Astrocyte of the spinal cord (primary cell): ENCODE data around the gene FBXO2.

ENCODE experiments used
- DNase-seq: peaks from one replicate; pipeline ENCODE4 v3.0.0; 2011; ENCODE audit warnings: low read depth, low spot score
- H3K4me3 ChIP-seq: 2 replicates; pipeline ENCODE4 v1.5.1; 2011; ENCODE audit warnings: low read depth, mild to moderate bottlenecking, low read length, moderate library complexity
- in situ Hi-C: cut with HindIII; loops from 2 replicates; pipeline ENCODE4 v1.10.0; 2017; ENCODE audit warnings: low sequenced_read_pairs
- TF ChIP-seq, protein P1 (sequence below): IDR thresholded peaks from 2 replicates; pipeline ENCODE4 v1.5.1; 2012; ENCODE audit warnings: low read depth, mild to moderate bottlenecking, low read length, inconsistent platforms

The FBXO2 gene

GRCh38 chr1:11691302-11691914, 37.2 kb upstream of the FBXO2 start, which contains the start of gene DRAXIN:
TSS of gene DRAXIN (plus strand) at chr1:11691710. CDS start at chr1:11706259, 14,549 bp downstream.
- in situ Hi-C loops, result no loop called here
- no peak within 1 kb of the TSS for H3K4me3 ChIP-seq
- TF ChIP-seq, protein P1, sequence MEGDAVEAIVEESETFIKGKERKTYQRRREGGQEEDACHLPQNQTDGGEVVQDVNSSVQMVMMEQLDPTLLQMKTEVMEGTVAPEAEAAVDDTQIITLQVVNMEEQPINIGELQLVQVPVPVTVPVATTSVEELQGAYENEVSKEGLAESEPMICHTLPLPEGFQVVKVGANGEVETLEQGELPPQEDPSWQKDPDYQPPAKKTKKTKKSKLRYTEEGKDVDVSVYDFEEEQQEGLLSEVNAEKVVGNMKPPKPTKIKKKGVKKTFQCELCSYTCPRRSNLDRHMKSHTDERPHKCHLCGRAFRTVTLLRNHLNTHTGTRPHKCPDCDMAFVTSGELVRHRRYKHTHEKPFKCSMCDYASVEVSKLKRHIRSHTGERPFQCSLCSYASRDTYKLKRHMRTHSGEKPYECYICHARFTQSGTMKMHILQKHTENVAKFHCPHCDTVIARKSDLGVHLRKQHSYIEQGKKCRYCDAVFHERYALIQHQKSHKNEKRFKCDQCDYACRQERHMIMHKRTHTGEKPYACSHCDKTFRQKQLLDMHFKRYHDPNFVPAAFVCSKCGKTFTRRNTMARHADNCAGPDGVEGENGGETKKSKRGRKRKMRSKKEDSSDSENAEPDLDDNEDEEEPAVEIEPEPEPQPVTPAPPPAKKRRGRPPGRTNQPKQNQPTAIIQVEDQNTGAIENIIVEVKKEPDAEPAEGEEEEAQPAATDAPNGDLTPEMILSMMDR, result no peak
- no peak for DNase-seq

DNA sequence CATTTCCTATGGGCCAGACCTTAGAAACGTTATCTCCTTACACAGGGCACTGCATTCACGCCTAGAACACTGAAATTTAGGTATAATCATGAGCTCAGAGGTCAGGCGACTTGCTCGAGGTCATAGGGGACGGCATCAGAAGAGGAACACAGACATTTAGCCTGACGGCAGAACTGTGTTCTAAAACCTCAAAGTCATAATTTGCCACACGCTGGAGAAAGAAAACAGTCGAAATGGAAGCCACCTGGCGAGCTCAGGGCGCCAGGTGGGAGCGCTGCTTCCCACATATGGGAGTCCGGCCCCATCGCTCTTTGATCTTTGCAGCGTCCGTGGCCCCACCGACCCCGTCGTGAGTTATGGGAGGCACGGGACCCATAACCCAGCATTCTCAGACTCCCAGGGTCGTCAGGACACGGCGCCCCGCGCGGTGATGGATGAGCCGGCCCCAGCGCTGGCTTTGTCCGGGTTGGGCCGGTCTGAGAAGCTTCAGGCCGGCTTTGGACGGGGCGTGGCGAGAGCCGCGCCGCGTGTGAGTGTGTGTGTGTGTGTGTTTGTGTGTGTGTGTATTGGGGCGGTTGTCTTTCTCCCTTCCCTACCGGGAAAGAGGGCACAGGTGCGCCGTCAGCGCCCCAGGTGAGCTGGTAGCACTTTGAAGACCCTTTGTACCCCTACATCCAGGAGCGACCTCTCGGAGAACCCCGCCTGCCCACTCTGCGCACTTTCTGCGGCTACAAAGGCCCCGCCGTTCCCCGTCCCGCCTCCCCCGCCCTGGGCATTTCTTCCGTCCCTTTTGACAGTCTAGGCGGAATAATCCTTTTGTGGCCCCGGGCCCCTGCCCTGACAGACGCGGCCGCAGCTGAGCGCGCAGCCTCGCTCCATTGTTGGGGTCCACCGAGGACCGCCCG, 36.4 kb upstream of the FBXO2 start:
- TF ChIP-seq, protein P1, result no peak
- H3K4me3 ChIP-seq, result no peak overlapping the region
- in situ Hi-C loops, result no loop called here
- no peak for DNase-seq

DNA sequence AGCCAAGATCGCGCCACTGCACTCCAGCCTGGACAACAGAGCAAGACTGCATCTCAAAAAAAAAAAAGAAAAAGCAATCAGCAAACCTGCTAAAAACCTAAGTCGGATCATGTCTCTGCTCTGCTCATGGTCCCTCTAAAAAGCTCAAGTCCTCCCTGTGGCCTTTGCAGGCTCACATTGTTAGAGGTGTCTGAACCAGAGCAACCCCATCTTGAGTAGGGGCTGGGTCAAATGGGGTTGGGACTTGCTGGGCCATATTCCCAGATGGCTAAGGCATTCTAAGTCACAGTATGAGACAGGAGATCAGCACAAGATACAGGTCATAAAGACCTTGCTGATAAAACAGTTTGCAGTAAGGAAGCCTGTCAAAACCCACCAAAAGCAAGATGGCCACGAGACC, 34.3 kb upstream of the FBXO2 start:
- no peak overlapping the region for H3K4me3 ChIP-seq
- TF ChIP-seq, protein P1, result no peak
- DNase-seq, result no peak
- in situ Hi-C loops, result no loop called here

DNA sequence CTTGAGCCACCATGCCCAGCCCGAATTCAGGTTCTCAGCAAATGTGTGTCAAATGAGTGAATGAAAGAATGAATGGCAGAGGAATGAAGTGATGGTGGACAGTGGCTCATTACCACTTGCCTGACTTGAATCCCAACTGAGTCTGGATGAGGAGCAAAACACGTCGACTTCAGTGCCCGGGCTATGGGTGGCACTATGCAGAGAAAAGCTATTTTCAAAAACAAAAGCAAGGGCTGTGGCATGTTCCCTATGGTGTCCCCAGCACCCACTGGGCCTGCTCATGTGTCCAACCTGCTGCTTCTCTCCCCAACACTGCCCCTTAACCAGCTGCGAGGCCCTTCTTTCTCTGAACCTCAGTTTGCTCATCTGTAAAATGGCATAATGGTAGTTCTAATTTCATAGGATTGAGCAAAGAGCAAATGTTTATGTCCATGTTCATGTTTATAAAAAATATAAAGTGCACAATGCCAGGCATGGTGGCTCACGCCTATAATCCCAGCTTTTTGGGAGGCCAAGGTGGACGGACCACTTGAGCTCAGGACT, 31.1 kb upstream of the FBXO2 start:
- TF ChIP-seq, protein P1, result no peak
- H3K4me3 ChIP-seq, result no peak overlapping the region
- in situ Hi-C loops, result no loop called here
- DNase-seq, result no peak

- in situ Hi-C loops, result no loop called here
- TF ChIP-seq, protein P1, result no peak
- H3K4me3 ChIP-seq, result no peak overlapping the region
- no peak for DNase-seq
Measured at GRCh38 chr1:11684070-11684469, 29.8 kb upstream of the FBXO2 start.

DNA sequence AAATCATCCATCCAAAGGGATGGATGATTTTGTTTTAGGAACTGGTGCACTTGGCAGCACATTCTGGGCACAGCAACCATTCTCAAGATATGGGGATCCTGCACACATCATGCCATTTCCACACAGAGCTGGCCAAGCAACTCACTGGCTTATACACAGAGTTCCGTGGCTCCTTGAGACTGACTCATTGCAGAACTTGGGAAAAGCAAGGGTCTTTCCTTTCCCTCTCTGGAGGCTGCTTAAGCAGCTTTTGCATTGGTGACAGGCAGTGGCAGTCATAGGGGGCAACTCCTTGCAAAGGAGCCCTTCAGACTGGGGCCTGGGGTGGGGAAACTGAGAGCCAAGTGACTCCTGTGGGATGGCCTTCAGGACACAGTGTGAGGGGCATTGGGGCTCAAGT, 28.6 kb upstream of the FBXO2 start:
- peak; percentile 18 for DNase-seq
- H3K4me3 ChIP-seq, result no peak overlapping the region
- TF ChIP-seq, protein P1, result no peak
- in situ Hi-C loops, result no loop called here
